H9 (cell line): ENCODE data around the gene TEX2. TPM values are rescaled to one million over a fixed set of nuclear protein-coding genes. Genes with fewer than 3 reads are reported as not detected.

Experiments
- DNase-seq: peaks from one replicate; pipeline ENCODE4 v3.0.0-alpha.2; 2017
- H2AFZ ChIP-seq: one replicate; pipeline ENCODE4 v1.6.1; 2013; ENCODE audit warnings: mild to moderate bottlenecking, low read length, control low read depth, moderate library complexity
- H2AK5ac ChIP-seq: 2 replicates; pipeline ENCODE4 v1.6.1; 2013; ENCODE audit warnings: low read length, control low read depth, mixed read lengths; ENCODE audit not compliant: insufficient read length
- H2BK120ac ChIP-seq: one replicate; pipeline ENCODE4 v1.6.1; 2013; ENCODE audit warnings: low read depth, mild to moderate bottlenecking, low read length, control low read depth, inconsistent platforms; ENCODE audit not compliant: poor library complexity, severe bottlenecking
- H2BK12ac ChIP-seq: 2 replicates; pipeline ENCODE4 v1.6.1; 2013; ENCODE audit warnings: low read length, control low read depth, mixed read lengths, low read depth; ENCODE audit not compliant: insufficient read length
- H2BK15ac ChIP-seq: 2 replicates; pipeline ENCODE4 v1.6.1; 2013; ENCODE audit warnings: low read depth, low read length, control low read depth
- H2BK20ac ChIP-seq: one replicate; pipeline ENCODE4 v1.6.1; 2013; ENCODE audit warnings: low read depth, mild to moderate bottlenecking, low read length, control low read depth, inconsistent platforms; ENCODE audit not compliant: poor library complexity, severe bottlenecking
- H2BK5ac ChIP-seq: 2 replicates; pipeline ENCODE4 v1.6.1; 2013; ENCODE audit warnings: low read length, control low read depth, mixed read lengths; ENCODE audit not compliant: insufficient read length
- H3K14ac ChIP-seq: 2 replicates; pipeline ENCODE4 v1.6.1; 2013; ENCODE audit warnings: low read length, control low read depth; ENCODE audit not compliant: insufficient read depth
- H3K18ac ChIP-seq: 2 replicates; pipeline ENCODE4 v1.6.1; 2013; ENCODE audit warnings: low read depth, mild to moderate bottlenecking, mixed read lengths, low read length, control low read depth; ENCODE audit not compliant: insufficient read length
- H3K23ac ChIP-seq: 2 replicates; pipeline ENCODE4 v1.6.1; 2013; ENCODE audit warnings: low read length, control low read depth, mixed read lengths, low read depth; ENCODE audit not compliant: insufficient read length
- H3K23me2 ChIP-seq: 2 replicates; pipeline ENCODE4 v1.6.1; 2013; ENCODE audit warnings: low read depth, mild to moderate bottlenecking, mixed read lengths, low read length, control low read depth; ENCODE audit not compliant: insufficient read length, poor library complexity, severe bottlenecking
- H3K27ac ChIP-seq: 2 replicates; pipeline ENCODE4 v1.5.1; 2013; ENCODE audit warnings: low read length, control low read depth, mixed read lengths, low read depth; ENCODE audit not compliant: insufficient read length
- H3K27me3 ChIP-seq: 2 replicates; pipeline ENCODE4 v1.6.1; 2013; ENCODE audit warnings: low read length, control low read depth, inconsistent platforms; ENCODE audit not compliant: insufficient read depth
- H3K4ac ChIP-seq: 2 replicates; pipeline ENCODE4 v1.6.1; 2013; ENCODE audit warnings: low read depth, mild to moderate bottlenecking, control low read depth, inconsistent platforms, low read length, moderate library complexity
- H3K4me1 ChIP-seq: 2 replicates; pipeline ENCODE4 v1.6.1; 2013; ENCODE audit warnings: low read length, control low read depth, inconsistent platforms; ENCODE audit not compliant: insufficient read depth
- H3K4me2 ChIP-seq: 2 replicates; pipeline ENCODE4 v1.6.1; 2013; ENCODE audit warnings: low read length, control low read depth, mixed read lengths; ENCODE audit not compliant: insufficient read length, insufficient read depth
- H3K56ac ChIP-seq: 2 replicates; pipeline ENCODE4 v1.6.1; 2013; ENCODE audit warnings: low read depth, mild to moderate bottlenecking, mixed read lengths, low read length, control low read depth; ENCODE audit not compliant: insufficient read length
- H3K79me1 ChIP-seq: 2 replicates; pipeline ENCODE4 v1.6.1; 2013; ENCODE audit warnings: low read depth, mild to moderate bottlenecking, moderate library complexity, low read length, control low read depth, inconsistent platforms; ENCODE audit not compliant: insufficient read depth, poor library complexity, severe bottlenecking
- H3K79me2 ChIP-seq: 2 replicates; pipeline ENCODE4 v1.6.1; 2013; ENCODE audit warnings: low read length, control low read depth, inconsistent platforms; ENCODE audit not compliant: insufficient read depth
- H3K9ac ChIP-seq: 2 replicates; pipeline ENCODE4 v1.6.1; 2013; ENCODE audit warnings: low read length, control low read depth, mixed read lengths; ENCODE audit not compliant: insufficient read length; ENCODE audit errors: extremely low read depth
- H3K9me3 ChIP-seq: one replicate; pipeline ENCODE4 v1.6.1; 2013; ENCODE audit warnings: low read depth, low read length, inconsistent platforms; ENCODE audit not compliant: control insufficient read depth
- H3T11ph ChIP-seq: one replicate; pipeline ENCODE4 v1.6.1; 2013; ENCODE audit warnings: mild to moderate bottlenecking, low read length, control low read depth, inconsistent platforms
- H4K20me1 ChIP-seq: one replicate; pipeline ENCODE4 v1.6.1; 2013; ENCODE audit not compliant: control insufficient read depth, insufficient read length, insufficient read depth
- H4K5ac ChIP-seq: 2 replicates; pipeline ENCODE4 v1.6.1; 2013; ENCODE audit warnings: low read depth, mild to moderate bottlenecking, mixed read lengths, low read length, control low read depth; ENCODE audit not compliant: insufficient read length
- H4K8ac ChIP-seq: replicated peaks from 2 replicates; pipeline ENCODE4 v1.6.1; 2013; ENCODE audit warnings: low read length, control low read depth, mixed read lengths, low read depth; ENCODE audit not compliant: insufficient read length
- H4K91ac ChIP-seq: 2 replicates; pipeline ENCODE4 v1.6.1; 2013; ENCODE audit warnings: low read depth, mild to moderate bottlenecking, moderate library complexity, mixed read lengths, low read length, control low read depth; ENCODE audit not compliant: insufficient read length
- H3K27ac Mint-ChIP-seq, 3 experiments: 2 replicates in 2 of 3; 3 replicates in 1 of 3; pipeline ENCODE4 v1.8.0; 2020 to 2021; ENCODE audit warnings: mixed read lengths in 3 of 3, mild to moderate bottlenecking in 1 of 3, moderate library complexity in 1 of 3
- H3K27me3 Mint-ChIP-seq: 2 replicates; pipeline ENCODE4 v1.8.0; 2021; ENCODE audit warnings: low read depth, mild to moderate bottlenecking, moderate library complexity, mixed read lengths
- H3K36me3 Mint-ChIP-seq, 3 experiments: 2 replicates in 2 of 3; 3 replicates in 1 of 3; pipeline ENCODE4 v1.8.0; 2020 to 2021; ENCODE audit warnings: low read depth in 3 of 3, mixed read lengths in 3 of 3; ENCODE audit not compliant: insufficient read depth in 1 of 3
- H3K4me1 Mint-ChIP-seq, 2 experiments: 2 replicates each; pipeline ENCODE4 v1.8.0; 2020; ENCODE audit warnings: mixed read lengths in 2 of 2
- H3K4me3 Mint-ChIP-seq, 2 experiments: 2 replicates in 1 of 2; 3 replicates in 1 of 2; pipeline ENCODE4 v1.8.0; 2020 to 2021; ENCODE audit warnings: mild to moderate bottlenecking in 2 of 2, mixed read lengths in 2 of 2, moderate library complexity in 1 of 2
- H3K9me3 Mint-ChIP-seq, 2 experiments: 2 replicates in 1 of 2; 3 replicates in 1 of 2; pipeline ENCODE4 v1.8.0; 2020; ENCODE audit warnings: mild to moderate bottlenecking in 2 of 2, mixed read lengths in 2 of 2, moderate library complexity in 1 of 2
- WGBS: extraction: QIAGEN DNeasy Blood & Tissue Kit; methylation state at CpG from one replicate; pipeline ENCODE4 v1.1.7; 2013; ENCODE audit warnings: missing lambda C conversion rate, low lambda C conversion rate, mixed read lengths; ENCODE audit not compliant: insufficient read length; ENCODE audit errors: extremely low coverage; 5-methylcytosine and 5-hydroxymethylcytosine counted together
- total RNA-seq: library from RNA; stranded (reverse); gene quantifications from 2 replicates; pipeline ENCODE4 v1.2.1, GENCODE V29; 2021
- TF ChIP-seq, protein P1 (sequence below): fragments of 200-600 bp; sonication (generic); conservative IDR thresholded peaks from 3 replicates; pipeline ENCODE4 v1.8.0; 2021; ENCODE audit warnings: antibody characterized with exemption, mild to moderate bottlenecking

Gene TEX2
- total RNA-seq, 1 experiment from 2014 or later: 12.2 TPM

DNA sequence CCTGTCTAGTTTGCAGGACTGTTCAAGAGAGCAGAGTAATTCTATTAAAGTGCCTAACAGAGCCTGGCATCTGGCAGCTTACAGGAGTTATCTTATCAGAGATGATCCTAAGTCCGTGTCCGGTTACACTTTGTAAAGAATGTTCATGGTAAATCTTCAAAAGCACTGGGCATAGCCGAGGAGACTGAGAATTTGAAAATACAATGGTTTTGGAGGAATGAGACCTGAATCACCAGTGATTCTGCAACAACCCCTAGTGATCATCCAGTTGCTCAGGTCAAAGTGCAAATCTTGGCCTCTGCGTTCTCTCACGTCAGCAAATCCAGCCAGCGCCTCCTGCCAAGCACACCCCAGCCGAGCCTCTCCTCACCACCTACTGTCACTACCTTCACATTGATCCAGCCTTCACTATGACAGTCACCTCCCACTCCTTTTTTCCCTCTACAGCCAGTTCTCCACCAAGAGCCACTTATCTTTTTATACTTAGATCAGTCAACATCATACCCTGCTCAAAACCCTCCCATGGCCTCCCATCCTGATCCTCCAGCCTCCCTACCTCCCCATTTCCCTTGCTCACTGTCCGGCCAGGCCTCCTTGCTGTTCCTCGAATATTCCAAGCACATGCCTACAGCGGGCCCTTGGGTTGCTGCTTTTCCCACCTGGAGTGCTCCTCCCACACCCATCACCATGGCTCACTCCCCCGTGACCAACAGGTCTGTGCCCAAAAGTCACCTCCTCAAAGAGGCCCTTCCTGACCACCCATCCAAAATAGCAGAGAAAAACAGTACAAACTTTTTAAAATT, 75.8 kb downstream of the TEX2 start:
- H4K5ac ChIP-seq: no peak overlapping the region
- H3K4me2 ChIP-seq: no peak overlapping the region
- H4K20me1 ChIP-seq: no peaks in the 10 kb centered on the region
- H3K79me1 ChIP-seq: no peaks in the 10 kb centered on the region
- no peak overlapping the region for H2BK20ac ChIP-seq
- H3K27ac ChIP-seq: no peak overlapping the region
- TF ChIP-seq, protein P1, sequence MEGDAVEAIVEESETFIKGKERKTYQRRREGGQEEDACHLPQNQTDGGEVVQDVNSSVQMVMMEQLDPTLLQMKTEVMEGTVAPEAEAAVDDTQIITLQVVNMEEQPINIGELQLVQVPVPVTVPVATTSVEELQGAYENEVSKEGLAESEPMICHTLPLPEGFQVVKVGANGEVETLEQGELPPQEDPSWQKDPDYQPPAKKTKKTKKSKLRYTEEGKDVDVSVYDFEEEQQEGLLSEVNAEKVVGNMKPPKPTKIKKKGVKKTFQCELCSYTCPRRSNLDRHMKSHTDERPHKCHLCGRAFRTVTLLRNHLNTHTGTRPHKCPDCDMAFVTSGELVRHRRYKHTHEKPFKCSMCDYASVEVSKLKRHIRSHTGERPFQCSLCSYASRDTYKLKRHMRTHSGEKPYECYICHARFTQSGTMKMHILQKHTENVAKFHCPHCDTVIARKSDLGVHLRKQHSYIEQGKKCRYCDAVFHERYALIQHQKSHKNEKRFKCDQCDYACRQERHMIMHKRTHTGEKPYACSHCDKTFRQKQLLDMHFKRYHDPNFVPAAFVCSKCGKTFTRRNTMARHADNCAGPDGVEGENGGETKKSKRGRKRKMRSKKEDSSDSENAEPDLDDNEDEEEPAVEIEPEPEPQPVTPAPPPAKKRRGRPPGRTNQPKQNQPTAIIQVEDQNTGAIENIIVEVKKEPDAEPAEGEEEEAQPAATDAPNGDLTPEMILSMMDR: no peak
- H3K23me2 ChIP-seq: no peaks in the 10 kb centered on the region
- no peaks in the 10 kb centered on the region for H3K27me3 ChIP-seq
- no peaks in the 10 kb centered on the region for H3K9me3 Mint-ChIP-seq
- no peak overlapping the region for H3T11ph ChIP-seq
- H2BK12ac ChIP-seq: no peak overlapping the region
- no peak for DNase-seq
- no peak overlapping the region for H3K14ac ChIP-seq
- WGBS: no CpG with 5 or more reads among the region's 11 CpGs
- H3K4me3 Mint-ChIP-seq: no peak overlapping the region
- no peak overlapping the region for H3K4ac ChIP-seq
- H4K8ac ChIP-seq: no peak overlapping the region
- no peak overlapping the region for H2AFZ ChIP-seq
- no peak overlapping the region for H3K23ac ChIP-seq
- no peak overlapping the region; a peak in 1 of 7 replicates for H3K27ac Mint-ChIP-seq
- peaks cover 2 to 12% (median 10%) of the 10 kb centered on the region in 3 experiments; a peak in 2 of 7 replicates for H3K36me3 Mint-ChIP-seq
- H3K56ac ChIP-seq: no peak overlapping the region
- H3K27me3 Mint-ChIP-seq: no peaks in the 10 kb centered on the region
- no peak overlapping the region for H2AK5ac ChIP-seq
- no peak overlapping the region for H2BK5ac ChIP-seq
- no peaks in the 10 kb centered on the region for H3K79me2 ChIP-seq
- H3K9ac ChIP-seq: no peak overlapping the region
- H3K4me1 Mint-ChIP-seq: no peaks in the 10 kb centered on the region
- no peak overlapping the region for H2BK15ac ChIP-seq
- H3K9me3 ChIP-seq: no peaks in the 10 kb centered on the region
- no peak overlapping the region for H3K18ac ChIP-seq
- H2BK120ac ChIP-seq: no peak overlapping the region
- H4K91ac ChIP-seq: no peak overlapping the region
- no peaks in the 10 kb centered on the region for H3K4me1 ChIP-seq
